ENCODE data around the gene DLG1. TPM values are rescaled to one million over a fixed set of nuclear protein-coding genes. Genes with fewer than 3 reads are reported as not detected.

DLG1 gene
- total and polyA plus RNA-seq, 2 of the 4 experiments (the other 2 are of a cell fraction), result 21.2 to 57.7 TPM

DNA sequence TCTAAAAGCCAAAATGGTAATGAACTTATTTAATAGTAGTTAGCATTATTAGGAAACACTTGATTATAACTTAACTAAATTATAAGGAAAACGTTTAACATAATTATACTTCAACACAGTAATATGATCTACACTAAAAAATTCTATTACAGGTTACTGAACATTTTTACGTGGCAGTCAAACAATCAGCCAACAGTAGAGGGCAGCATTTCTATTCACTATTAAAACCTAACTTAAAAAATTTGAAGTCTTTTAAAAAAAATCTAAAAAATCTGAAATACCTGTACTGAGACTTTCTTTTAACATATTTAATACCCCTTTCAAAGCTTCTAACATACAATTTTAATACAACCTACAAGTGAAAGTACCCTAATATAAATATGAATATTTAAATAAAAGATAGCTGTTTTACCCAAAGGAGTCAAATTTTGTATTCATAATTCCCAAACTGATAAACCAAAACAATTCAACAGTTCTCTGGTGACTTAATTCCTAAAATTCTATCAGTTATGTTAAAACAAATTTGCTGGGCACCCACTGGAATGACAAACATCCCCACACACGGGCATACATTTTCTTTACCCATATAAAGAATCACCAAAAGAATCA lies 41.5 kb downstream of the DLG1 start:
- Histone ChIP-seq H2AK9ac (replicated peaks; ENCODE audit: low read depth, low read length, poor library complexity) (no peak overlapping the region), H4K5ac (ENCODE audit: low read depth, low read length) (no peak overlapping the region), H3K4me1 (ENCODE audit: control insufficient read depth, insufficient read depth, low read length) (peaks cover 2% of the 10 kb centered on the region), H2AK5ac (ENCODE audit: low read depth, low read length) (no peak overlapping the region), H4K8ac (ENCODE audit: low read depth in 2 of 2, low read length in 2 of 2) (no peak overlapping the region), H3K36me3 (ENCODE audit: control insufficient read depth, insufficient read depth, low read length) (no peaks in the 10 kb centered on the region), H3K27me3 (ENCODE audit: control insufficient read depth, insufficient read depth, low read length) (no peaks in the 10 kb centered on the region), H3K9ac (ENCODE audit: low read depth, low read length) (no peak overlapping the region), H3K4ac (ENCODE audit: low read depth, low read length) (no peak overlapping the region), H3K18ac (ENCODE audit: low read depth, low read length) (no peak overlapping the region), H2BK120ac (ENCODE audit: low read depth, low read length) (no peak overlapping the region), H3K4me3 (ENCODE audit: insufficient read depth, low read depth, low read length) (no peak overlapping the region), H4K20me1 (ENCODE audit: insufficient read depth, low read length) (peaks cover 38% of the 10 kb centered on the region), H3K9me1 (ENCODE audit: insufficient read depth, low read length) (peaks cover 3% of the 10 kb centered on the region; the same call in 1 of the 2 replicates), H3K14ac (replicated peaks; ENCODE audit: low read depth, low read length) (no peak overlapping the region), H3K27ac (ENCODE audit: insufficient read depth, low read length) (no peak overlapping the region), H3K79me1 (ENCODE audit: low read depth in 1 of 2, low read length in 2 of 2) (peaks cover 29 to 64% of the 10 kb centered on the region in 2 experiments), H3K23ac (ENCODE audit: low read depth, low read length) (no peak overlapping the region), H4K91ac (ENCODE audit: insufficient read depth, low read depth, low read length) (no peak overlapping the region), H3K4me2 (ENCODE audit: low read depth, low read length) (no peak overlapping the region), H2BK20ac (ENCODE audit: low read depth, low read length) (no peak overlapping the region), H2AFZ (replicated peaks; ENCODE audit: low read length, poor library complexity) (no peak overlapping the region), H3K9me3 (ENCODE audit: control insufficient read depth, insufficient read depth, low read length) (no peaks in the 10 kb centered on the region), H3K56ac (ENCODE audit: extremely low read depth, insufficient read depth, low read length) (no peak overlapping the region), H2BK5ac (ENCODE audit: low read depth, low read length, poor library complexity, severe bottlenecking) (no peak overlapping the region), H2BK15ac (ENCODE audit: low read depth, low read length) (no peak overlapping the region)
- ATAC-seq (ENCODE audit: low read depth) (0 out of 2 replicates have a peak, but pooled peaks have one; percentile 49), DNase-seq (peak; percentile 64)
- no TSS peak for BruUV-seq (replicated peaks)
- no peak for TF ChIP-seq MAZ (IDR thresholded peaks at IDR 0.05; ENCODE audit: borderline replicate concordance, low read depth, low read length)
- no peak for TF ChIP-seq MXI1 (IDR thresholded peaks at IDR 0.05; ENCODE audit: borderline replicate concordance, low read depth, low read length)
- peak; percentile 76 for TF ChIP-seq SMC3 (IDR thresholded peaks at IDR 0.05; ENCODE audit: low read depth, low read length)
- TF ChIP-seq MAFK (IDR thresholded peaks at IDR 0.05; ENCODE audit: low read depth, low read length), result no peak
- peak; percentile 70 for TF ChIP-seq RAD21 (IDR thresholded peaks at IDR 0.05; ENCODE audit: low read length)
- no peak for TF ChIP-seq POLR2A (IDR thresholded peaks at IDR 0.05; ENCODE audit: low read depth, low read length)
- TF ChIP-seq RCOR1 (IDR thresholded peaks at IDR 0.05; ENCODE audit: insufficient replicate concordance, low read length), result no peak
- TF ChIP-seq, protein P1, sequence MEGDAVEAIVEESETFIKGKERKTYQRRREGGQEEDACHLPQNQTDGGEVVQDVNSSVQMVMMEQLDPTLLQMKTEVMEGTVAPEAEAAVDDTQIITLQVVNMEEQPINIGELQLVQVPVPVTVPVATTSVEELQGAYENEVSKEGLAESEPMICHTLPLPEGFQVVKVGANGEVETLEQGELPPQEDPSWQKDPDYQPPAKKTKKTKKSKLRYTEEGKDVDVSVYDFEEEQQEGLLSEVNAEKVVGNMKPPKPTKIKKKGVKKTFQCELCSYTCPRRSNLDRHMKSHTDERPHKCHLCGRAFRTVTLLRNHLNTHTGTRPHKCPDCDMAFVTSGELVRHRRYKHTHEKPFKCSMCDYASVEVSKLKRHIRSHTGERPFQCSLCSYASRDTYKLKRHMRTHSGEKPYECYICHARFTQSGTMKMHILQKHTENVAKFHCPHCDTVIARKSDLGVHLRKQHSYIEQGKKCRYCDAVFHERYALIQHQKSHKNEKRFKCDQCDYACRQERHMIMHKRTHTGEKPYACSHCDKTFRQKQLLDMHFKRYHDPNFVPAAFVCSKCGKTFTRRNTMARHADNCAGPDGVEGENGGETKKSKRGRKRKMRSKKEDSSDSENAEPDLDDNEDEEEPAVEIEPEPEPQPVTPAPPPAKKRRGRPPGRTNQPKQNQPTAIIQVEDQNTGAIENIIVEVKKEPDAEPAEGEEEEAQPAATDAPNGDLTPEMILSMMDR (conservative IDR thresholded peaks at IDR 0.05; ENCODE audit: low read depth, low read length), result peak; percentile 74
- TF ChIP-seq CEBPB (IDR thresholded peaks at IDR 0.05; ENCODE audit: low read depth, low read length), result no peak
- dilution Hi-C loops (cut with HindIII; ENCODE audit: low sequenced_read_pairs, unreplicated experiment), result no loop called here
- WGBS, 2 experiments (ENCODE audit: extremely low coverage in 2 of 2, insufficient read length in 1 of 2), result no CpG with 5 or more reads among the region's 3 CpGs
- ChIA-PET CTCF (interaction anchor here (0.7 to 1.6 kb wide), 11 partner anchors 10 to 244 kb away, joined by 3 to 6 read pairs (median 3); no protein-coding TSS in a partner anchor), POLR2A (ENCODE audit: unreplicated experiment) (no interaction called here)
- in situ Hi-C loops (cut with MboI; ENCODE audit: low sequenced_read_pairs), result loop anchor here (10.0 kb wide), 1 partner anchor 258 kb away; no protein-coding TSS in a partner anchor
- intact Hi-C loops (cut with micrococcal nuclease), result loop anchor here (1.0 kb wide), 1 partner anchor 253 kb away; no protein-coding TSS in a partner anchor

Measured in IMR-90 (cell line).